ENCODE measurements around the gene POU4F2.
A peak's percentile ranks its signal among the peaks of the same experiment; 100 is the strongest.

Gene POU4F2

DNA sequence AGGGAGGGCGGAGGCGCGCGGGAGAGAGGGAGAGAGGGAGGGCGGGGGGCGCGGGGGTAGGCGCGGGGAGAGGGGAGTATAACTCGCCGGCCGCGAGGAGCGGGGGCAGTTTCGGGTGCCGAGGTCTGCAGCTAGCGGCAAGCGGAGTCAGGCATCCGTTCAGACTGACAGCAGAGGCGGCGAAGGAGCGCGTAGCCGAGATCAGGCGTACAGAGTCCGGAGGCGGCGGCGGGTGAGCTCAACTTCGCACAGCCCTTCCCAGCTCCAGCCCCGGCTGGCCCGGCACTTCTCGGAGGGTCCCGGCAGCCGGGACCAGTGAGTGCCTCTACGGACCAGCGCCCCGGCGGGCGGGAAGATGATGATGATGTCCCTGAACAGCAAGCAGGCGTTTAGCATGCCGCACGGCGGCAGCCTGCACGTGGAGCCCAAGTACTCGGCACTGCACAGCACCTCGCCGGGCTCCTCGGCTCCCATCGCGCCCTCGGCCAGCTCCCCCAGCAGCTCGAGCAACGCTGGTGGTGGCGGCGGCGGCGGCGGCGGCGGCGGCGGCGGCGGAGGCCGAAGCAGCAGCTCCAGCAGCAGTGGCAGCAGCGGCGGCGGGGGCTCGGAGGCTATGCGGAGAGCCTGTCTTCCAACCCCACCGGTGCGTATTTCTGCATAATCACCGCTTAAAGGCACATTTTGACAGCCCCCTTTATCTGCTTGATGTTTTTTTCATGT is at the start of gene POU4F2:
POU4F2 (plus strand) TSS at position 108 of the 720 bp plus-strand sequence; CDS start at position 356, 248 bp downstream.
- Mint-ChIP-seq H3K36me3 (no peaks in the 10 kb centered on the region), H3K27me3 (peaks cover 36% of the 10 kb centered on the region), H3K4me1 (peaks cover 14% of the 10 kb centered on the region), H3K9me3 (peaks cover 6% of the 10 kb centered on the region), H3K4me3 (peak within 1 kb of the TSS; percentile 55), H3K27ac (no peak within 1 kb of the TSS)
- no peak for ATAC-seq (ENCODE audit: low read depth)
- no peak for DNase-seq (ENCODE audit: low spot score in 2 of 2)

DNA sequence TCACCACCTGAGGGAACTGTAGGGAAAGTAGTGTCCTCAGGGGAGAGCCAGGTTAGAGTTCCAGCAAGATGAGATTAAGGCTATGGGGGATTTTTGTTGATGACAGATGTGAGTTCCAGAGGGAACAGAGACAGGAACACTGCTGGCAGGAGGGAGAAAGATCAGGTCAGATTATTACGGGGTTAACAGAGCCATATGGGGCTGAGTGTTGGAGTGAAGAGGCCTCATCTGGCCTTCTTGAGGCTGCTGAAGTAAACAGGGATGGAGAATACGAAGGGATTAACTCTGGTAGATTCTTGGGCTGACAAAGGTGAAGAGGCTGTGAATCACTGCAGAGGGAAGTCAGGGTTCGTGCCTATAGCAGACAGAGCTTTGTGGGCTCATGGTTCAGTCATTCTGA is 47.9 kb upstream of the POU4F2 start:
- Mint-ChIP-seq H3K4me3 (no peak overlapping the region), H3K36me3 (peaks cover 1% of the 10 kb centered on the region), H3K9me3 (peaks cover 3% of the 10 kb centered on the region), H3K27me3 (peaks cover 14% of the 10 kb centered on the region), H3K4me1 (no peaks in the 10 kb centered on the region), H3K27ac (no peak overlapping the region)
- ATAC-seq (ENCODE audit: low read depth) = no peak
- DNase-seq (ENCODE audit: low spot score in 2 of 2) = no peak

DNA sequence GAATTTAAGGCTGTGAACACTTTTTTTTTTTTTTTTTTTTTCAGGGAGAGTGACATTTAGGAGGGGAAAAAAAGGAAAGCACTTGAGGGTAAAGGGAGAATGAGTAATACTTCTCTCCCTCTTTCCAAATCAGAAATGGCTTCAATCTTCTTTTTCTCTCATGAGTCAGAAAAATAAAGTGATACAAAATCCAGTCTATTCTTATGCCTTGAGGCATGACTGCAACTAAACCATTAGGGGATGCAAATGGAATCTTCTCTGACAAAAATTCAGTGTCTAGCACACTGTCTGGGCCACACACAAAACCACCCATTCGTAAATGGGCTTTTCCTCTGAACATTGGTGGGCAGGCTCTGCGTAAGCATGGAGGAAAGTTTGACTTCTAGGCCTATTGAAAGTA is 46.7 kb upstream of the POU4F2 start:
- DNase-seq (ENCODE audit: low spot score in 2 of 2) (no peak), ATAC-seq (ENCODE audit: low read depth) (no peak)
- H3K4me1 Mint-ChIP-seq = no peaks in the 10 kb centered on the region
- no peak overlapping the region for H3K27ac Mint-ChIP-seq
- no peak overlapping the region for H3K4me3 Mint-ChIP-seq
- H3K27me3 Mint-ChIP-seq = peaks cover 11% of the 10 kb centered on the region
- peaks cover 8% of the 10 kb centered on the region for H3K9me3 Mint-ChIP-seq
- H3K36me3 Mint-ChIP-seq = peaks cover 1% of the 10 kb centered on the region

GRCh38 chr4:146632770-146633470 is 5.8 kb upstream of the POU4F2 start:
- H3K27me3 Mint-ChIP-seq = peaks cover 28% of the 10 kb centered on the region
- H3K4me1 Mint-ChIP-seq = peaks cover 7% of the 10 kb centered on the region
- ATAC-seq (ENCODE audit: low read depth) (no peak), DNase-seq (ENCODE audit: low spot score in 2 of 2) (no peak)
- H3K27ac Mint-ChIP-seq = no peak overlapping the region
- H3K9me3 Mint-ChIP-seq = peaks cover 5% of the 10 kb centered on the region
- H3K36me3 Mint-ChIP-seq = no peaks in the 10 kb centered on the region
- H3K4me3 Mint-ChIP-seq = no peak overlapping the region

GRCh38 chr4:146633471-146633800 is 5.3 kb upstream of the POU4F2 start:
- peaks cover 32% of the 10 kb centered on the region for H3K27me3 Mint-ChIP-seq
- peaks cover 5% of the 10 kb centered on the region for H3K9me3 Mint-ChIP-seq
- no peaks in the 10 kb centered on the region for H3K36me3 Mint-ChIP-seq
- peaks cover 9% of the 10 kb centered on the region for H3K4me1 Mint-ChIP-seq
- H3K4me3 Mint-ChIP-seq = no peak overlapping the region
- DNase-seq (ENCODE audit: low spot score in 2 of 2) (no peak), ATAC-seq (ENCODE audit: low read depth) (no peak)
- H3K27ac Mint-ChIP-seq = no peak overlapping the region

DNA sequence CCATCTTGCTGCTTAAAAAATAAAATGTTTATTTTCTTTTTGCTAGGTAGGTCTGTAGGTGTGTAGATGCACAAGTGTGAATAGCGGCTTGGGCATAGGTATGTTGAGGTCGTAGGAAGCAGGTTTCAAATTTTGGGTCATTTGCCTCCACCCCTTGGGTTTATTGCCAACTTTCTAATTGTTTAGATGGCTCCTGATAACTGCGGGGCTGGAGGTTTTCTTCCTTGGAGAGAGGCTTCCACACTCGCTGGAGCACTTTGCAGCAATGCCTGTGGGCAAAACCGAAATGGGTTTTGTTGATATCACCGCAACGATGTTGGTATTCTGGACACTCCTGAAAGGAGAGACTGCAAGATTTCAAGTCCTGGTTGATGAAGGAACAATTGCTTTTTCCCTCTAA is 3.9 kb upstream of the POU4F2 start:
- peaks cover 2% of the 10 kb centered on the region for H3K9me3 Mint-ChIP-seq
- DNase-seq (ENCODE audit: low spot score in 2 of 2) = no peak
- no peak for ATAC-seq (ENCODE audit: low read depth)
- H3K27me3 Mint-ChIP-seq = peaks cover 34% of the 10 kb centered on the region
- H3K4me1 Mint-ChIP-seq = peaks cover 14% of the 10 kb centered on the region
- no peak overlapping the region for H3K4me3 Mint-ChIP-seq
- H3K36me3 Mint-ChIP-seq = no peaks in the 10 kb centered on the region
- H3K27ac Mint-ChIP-seq = no peak overlapping the region

- H3K9me3 Mint-ChIP-seq = peaks cover 2% of the 10 kb centered on the region
- no peak for DNase-seq (ENCODE audit: low spot score in 2 of 2)
- ATAC-seq (ENCODE audit: low read depth) = no peak
- H3K36me3 Mint-ChIP-seq = no peaks in the 10 kb centered on the region
- no peak overlapping the region for H3K27ac Mint-ChIP-seq
- H3K27me3 Mint-ChIP-seq = peaks cover 37% of the 10 kb centered on the region
- peaks cover 14% of the 10 kb centered on the region for H3K4me1 Mint-ChIP-seq
- peak overlapping the region; percentile 55 for H3K4me3 Mint-ChIP-seq
Measured at GRCh38 chr4:146637621-146638332, 916 bp upstream of the POU4F2 start.

DNA sequence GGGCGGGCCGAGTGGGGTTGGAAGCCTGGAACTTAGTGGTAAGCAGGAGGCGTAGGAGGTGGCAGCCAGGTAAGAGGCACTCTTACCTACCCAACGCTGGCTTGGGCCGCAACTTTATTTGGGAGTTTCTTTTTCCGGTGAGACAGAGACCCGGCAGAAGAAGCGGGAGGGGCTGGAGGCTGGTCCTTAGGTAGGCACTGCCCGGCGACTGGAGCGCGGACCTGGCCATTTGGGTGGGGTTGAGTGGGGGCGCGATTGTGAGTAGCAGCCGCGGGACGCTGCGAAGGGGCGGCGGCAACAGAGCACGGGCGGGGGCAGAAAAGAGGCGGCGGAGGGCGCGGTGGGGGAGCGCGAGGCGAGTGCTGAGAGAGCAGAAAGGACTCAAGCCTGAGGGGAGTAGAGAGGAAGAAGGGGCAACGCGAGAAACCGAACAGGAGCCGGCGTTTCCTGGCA is 334 bp upstream of the POU4F2 start:
- ATAC-seq (ENCODE audit: low read depth) (no peak), DNase-seq (ENCODE audit: low spot score in 2 of 2) (no peak)
- Mint-ChIP-seq H3K27ac (no peak overlapping the region), H3K27me3 (peaks cover 38% of the 10 kb centered on the region), H3K9me3 (peaks cover 4% of the 10 kb centered on the region), H3K4me3 (peak overlapping the region; percentile 54), H3K36me3 (no peaks in the 10 kb centered on the region), H3K4me1 (peaks cover 14% of the 10 kb centered on the region)

GRCh38 chr4:146639506-146639932 is 826 bp downstream of the POU4F2 start:
- peaks cover 6% of the 10 kb centered on the region for H3K9me3 Mint-ChIP-seq
- ATAC-seq (ENCODE audit: low read depth) = no peak
- peaks cover 36% of the 10 kb centered on the region for H3K27me3 Mint-ChIP-seq
- no peaks in the 10 kb centered on the region for H3K36me3 Mint-ChIP-seq
- no peak for DNase-seq (ENCODE audit: low spot score in 2 of 2)
- H3K4me1 Mint-ChIP-seq = peaks cover 14% of the 10 kb centered on the region
- H3K4me3 Mint-ChIP-seq = peak overlapping the region; percentile 46
- no peak overlapping the region for H3K27ac Mint-ChIP-seq

DNA sequence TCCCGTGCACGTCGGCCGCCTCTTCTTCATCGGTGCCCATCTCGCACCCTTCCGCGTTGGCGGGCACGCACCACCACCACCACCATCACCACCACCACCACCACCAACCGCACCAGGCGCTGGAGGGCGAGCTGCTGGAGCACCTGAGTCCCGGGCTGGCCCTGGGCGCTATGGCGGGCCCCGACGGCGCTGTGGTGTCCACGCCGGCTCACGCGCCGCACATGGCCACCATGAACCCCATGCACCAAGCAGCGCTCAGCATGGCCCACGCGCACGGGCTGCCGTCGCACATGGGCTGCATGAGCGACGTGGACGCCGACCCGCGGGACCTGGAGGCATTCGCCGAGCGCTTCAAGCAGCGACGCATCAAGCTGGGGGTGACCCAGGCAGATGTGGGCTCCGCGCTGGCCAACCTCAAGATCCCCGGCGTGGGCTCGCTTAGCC is 1.4 kb downstream of the POU4F2 start:
- DNase-seq (ENCODE audit: low spot score in 2 of 2) (no peak), ATAC-seq (ENCODE audit: low read depth) (no peak)
- Mint-ChIP-seq H3K27me3 (peaks cover 39% of the 10 kb centered on the region), H3K4me1 (peaks cover 14% of the 10 kb centered on the region), H3K9me3 (peaks cover 6% of the 10 kb centered on the region), H3K27ac (no peak overlapping the region), H3K36me3 (no peaks in the 10 kb centered on the region), H3K4me3 (no peak overlapping the region)

GRCh38 chr4:146640465-146641061 is 1.9 kb downstream of the POU4F2 start:
- Mint-ChIP-seq H3K4me1 (peaks cover 14% of the 10 kb centered on the region), H3K27ac (no peak overlapping the region), H3K27me3 (peaks cover 39% of the 10 kb centered on the region), H3K36me3 (no peaks in the 10 kb centered on the region), H3K9me3 (peaks cover 5% of the 10 kb centered on the region), H3K4me3 (no peak overlapping the region)
- ATAC-seq (ENCODE audit: low read depth) (no peak), DNase-seq (ENCODE audit: low spot score in 2 of 2) (no peak)

DNA sequence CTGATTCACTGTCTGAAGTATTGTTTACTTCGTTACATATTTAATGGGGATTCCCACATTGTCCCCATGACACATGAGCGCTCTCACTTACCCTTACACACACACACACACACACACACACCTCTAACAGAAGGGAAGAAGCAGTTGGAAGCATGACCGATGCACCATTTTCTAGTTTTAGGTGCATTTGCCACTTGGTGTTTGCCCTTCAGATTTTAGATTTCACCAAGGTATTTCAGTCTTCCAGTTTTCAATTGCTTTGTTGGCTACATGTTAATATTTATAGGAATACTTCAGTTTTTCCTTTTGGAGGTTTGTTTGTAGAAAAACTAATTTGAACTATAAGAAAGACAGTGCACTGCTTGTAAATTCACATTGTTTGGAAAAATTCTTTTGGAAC is 3.1 kb downstream of the POU4F2 start:
- H3K36me3 Mint-ChIP-seq = no peaks in the 10 kb centered on the region

DNA sequence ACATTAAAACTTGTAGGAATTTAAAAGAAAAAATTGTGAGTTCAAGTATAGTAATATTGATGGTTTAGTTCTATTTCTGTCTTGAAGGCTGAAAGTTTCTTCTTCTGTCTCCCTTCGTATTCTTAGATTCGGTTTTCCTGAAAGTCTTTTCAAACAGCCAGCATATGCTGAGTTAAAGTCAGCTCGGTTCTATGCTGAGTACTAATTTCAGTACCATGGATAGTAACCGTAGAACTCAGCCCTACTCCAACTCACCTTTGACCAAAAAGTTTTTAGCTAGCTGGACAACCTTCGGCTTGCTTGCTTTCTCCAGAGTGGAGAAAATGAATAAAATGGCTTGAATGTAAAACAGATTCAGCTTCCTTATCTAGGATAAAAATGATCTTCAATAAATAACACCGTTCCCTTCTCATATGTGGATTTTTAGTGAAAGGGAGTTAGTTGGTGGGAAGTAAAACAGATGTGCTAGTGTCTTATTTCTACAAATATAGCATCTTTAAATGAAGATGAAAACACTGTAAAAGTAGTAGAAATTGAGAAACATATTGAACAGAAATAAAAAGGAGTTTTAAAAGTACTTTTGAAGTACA is 5.2 kb downstream of the POU4F2 start:
- ATAC-seq (ENCODE audit: low read depth) (no peak), DNase-seq (ENCODE audit: low spot score in 2 of 2) (no peak)
- Mint-ChIP-seq H3K4me3 (no peak overlapping the region), H3K36me3 (no peaks in the 10 kb centered on the region), H3K9me3 (peaks cover 4% of the 10 kb centered on the region), H3K4me1 (peaks cover 3% of the 10 kb centered on the region), H3K27ac (no peak overlapping the region), H3K27me3 (peaks cover 31% of the 10 kb centered on the region)

More for the DNA sequence above, 3.1 kb downstream of the POU4F2 start:
- H3K9me3 Mint-ChIP-seq = peaks cover 5% of the 10 kb centered on the region
- DNase-seq (ENCODE audit: low spot score in 2 of 2) (no peak), ATAC-seq (ENCODE audit: low read depth) (no peak)
- peaks cover 14% of the 10 kb centered on the region for H3K4me1 Mint-ChIP-seq
- H3K27ac Mint-ChIP-seq = no peak overlapping the region
- H3K27me3 Mint-ChIP-seq = peaks cover 39% of the 10 kb centered on the region
- H3K4me3 Mint-ChIP-seq = no peak overlapping the region

All from memory B cell (primary cell).